Astrocyte (in vitro differentiated cells and primary cell): ENCODE results near the gene EEA1.

Source experiments
- CTCF ChIP-seq: IDR thresholded peaks from 2 replicates; pipeline ENCODE4 v1.5.1; 2011; ENCODE audit warnings: low read depth, mild to moderate bottlenecking, inconsistent platforms, low read length, moderate library complexity; ENCODE audit not compliant: insufficient read depth
- EZH2 ChIP-seq: IDR thresholded peaks from 2 replicates; pipeline ENCODE4 v1.6.1; 2012; ENCODE audit warnings: mild to moderate bottlenecking, low read length, inconsistent platforms; ENCODE audit not compliant: insufficient read depth

GRCh38 chr12:92729773-92730305, 199.3 kb downstream of the EEA1 start:
- no peak for TF ChIP-seq CTCF
- TF ChIP-seq EZH2: no peak
